G401.6 (cell line): ENCODE measurements around the gene GRK3.

ENCODE experiments used
- FAIRE-seq: peaks from 2 replicates; lab custom pipeline; 2012; peaks lifted over from hg19 to GRCh38; lab: Jason Lieb, UNC

The GRK3 gene

GRCh38 chr22:25736378-25737011, 172.0 kb downstream of the GRK3 start:
- no peak for FAIRE-seq

- no peak for FAIRE-seq
These were observed 175.3 kb downstream of the GRK3 start for GRCh38 chr22:25739659-25740344.

DNA sequence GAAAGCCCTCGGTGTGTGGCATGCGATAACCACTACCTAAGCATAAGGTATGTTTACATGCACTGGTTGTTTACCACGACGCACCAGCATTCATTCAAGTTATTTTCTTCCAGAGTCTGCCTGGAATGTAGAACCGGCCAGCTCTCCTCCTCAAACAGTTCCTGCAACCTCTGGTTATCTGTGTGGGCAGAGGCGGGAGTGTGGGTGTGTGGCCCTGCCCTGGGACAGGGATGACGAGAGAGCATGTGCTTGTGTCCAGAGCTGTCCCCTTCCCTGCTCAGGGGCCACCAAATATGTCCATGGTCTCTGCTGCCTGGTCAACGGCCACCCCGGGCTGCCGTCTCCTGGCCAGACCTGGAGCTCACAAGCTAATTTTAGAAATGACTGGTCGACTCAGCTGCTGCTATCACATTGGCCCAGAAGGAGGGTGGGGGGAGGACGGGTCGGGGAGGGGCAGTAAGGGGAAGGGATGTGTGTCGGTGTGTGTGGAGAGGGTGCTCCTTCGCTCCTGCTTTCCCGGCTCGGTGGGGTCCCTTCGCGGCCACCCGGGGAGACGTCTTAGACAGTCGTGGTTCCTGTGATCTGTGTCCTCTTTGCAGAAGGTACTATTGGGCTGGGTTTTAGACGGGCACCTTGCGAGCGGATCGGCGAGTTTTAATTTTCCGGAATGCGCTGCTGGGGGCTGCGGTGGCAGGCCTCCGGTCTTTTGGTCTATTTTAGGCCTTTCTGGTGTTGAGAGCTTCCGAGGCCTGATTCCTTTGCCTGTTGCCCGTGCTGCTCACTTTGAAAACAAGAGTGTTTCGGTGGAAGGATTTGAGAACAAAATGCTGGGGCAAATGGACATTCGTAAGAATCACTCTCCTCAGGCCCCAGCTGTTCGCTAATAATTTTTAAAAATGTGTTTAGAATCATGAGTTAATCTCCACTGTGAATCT, 177.5 kb downstream of the GRK3 start, which contains the start of gene MYO18B:
Gene MYO18B, plus strand, starts transcription at position 497 of the 935 bp plus-strand sequence. CDS start 18,905 bp downstream, outside the sequence.
- FAIRE-seq = no peak

- no peak for FAIRE-seq
These were observed 178.6 kb downstream of the GRK3 start for GRCh38 chr22:25742918-25743708.

DNA sequence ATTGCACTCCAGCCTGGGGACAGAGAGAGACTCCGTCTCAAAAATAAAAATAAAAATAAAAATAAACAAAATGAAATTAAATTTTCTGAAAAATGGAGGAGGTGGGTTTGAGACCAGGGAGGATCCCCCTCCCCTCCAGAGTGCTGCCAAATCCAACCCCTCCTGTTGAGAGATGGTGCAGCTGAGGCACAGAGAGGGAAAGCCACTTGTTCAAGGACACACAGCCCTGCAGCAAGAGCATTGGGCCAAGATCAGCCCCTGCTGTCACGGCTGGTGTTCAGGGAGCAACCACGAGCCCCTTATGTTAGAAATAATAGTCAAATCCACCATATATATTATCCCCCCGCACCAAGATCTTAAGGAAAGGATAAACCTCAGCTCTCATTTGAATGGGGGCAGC, 180.2 kb downstream of the GRK3 start:
- no peak for FAIRE-seq

DNA sequence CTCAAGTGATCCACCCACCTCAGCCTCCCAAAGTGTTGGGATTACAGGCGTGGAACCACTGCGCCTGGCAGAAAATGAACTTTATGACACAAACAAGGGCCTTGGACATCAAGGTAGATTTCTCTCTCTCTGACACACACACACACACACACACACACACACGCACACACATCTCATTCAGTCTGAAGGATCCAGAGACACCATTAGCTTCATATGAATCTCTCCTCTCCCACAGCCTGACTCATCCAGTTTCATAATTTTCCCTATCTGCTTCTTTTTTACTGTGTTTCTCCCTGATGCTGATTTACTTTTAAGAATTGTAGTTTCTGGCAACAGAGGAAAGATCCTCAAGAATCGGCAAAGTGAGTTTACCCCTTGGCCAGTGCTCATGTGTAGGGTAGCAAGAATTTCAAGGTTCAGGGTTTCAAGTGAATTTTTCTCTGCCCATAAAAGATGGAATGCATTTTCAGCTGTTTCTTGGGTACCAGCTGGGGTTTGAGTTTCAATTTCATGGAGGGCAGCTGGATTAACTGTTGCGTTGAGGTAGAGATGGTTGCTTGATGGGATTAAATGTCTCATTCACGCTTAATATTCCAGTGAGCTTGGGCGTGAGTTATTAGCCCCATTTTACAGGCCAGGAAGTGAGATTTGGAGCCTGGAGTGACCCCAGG, 181.0 kb downstream of the GRK3 start:
- FAIRE-seq = no peak

DNA sequence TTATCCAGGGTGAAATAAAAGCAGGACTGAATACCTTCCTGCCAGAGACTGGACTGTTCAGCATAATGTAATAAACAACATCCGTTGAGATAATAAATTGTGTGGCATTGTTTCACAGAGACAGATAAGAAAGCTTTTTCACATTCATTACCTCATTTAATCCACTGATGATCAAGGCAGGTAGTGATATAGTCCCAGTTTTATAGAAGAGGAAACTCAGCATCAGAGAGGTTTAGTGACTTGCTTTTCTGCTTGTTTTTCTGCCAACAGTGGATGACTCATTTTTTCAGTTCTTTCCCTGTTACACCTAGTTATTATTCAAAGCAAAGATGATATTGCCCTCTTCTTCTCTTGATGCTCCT, 181.5 kb downstream of the GRK3 start:
- no peak for FAIRE-seq

GRCh38 chr22:25747245-25747944, 182.9 kb downstream of the GRK3 start:
- no peak for FAIRE-seq

DNA sequence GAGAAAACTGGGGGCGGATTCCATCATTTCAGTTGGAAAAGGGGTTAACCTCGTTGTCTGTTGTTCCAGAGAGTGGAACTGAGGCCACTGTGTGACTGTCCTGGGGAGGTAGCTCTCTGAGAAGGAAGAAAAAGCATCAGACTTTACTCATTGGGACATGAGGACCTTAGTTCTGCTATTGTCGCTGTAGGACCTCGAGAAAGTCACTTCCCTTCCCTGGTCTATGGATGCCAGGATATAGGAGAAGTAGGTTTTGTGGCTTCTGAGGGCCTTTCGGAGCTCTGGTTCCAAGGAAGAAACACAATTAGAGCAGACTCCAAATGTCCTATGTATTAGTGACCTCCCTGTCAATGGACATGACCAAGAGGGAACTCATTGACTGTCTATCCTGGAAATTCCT, 183.7 kb downstream of the GRK3 start:
- FAIRE-seq = no peak

GRCh38 chr22:25748704-25749103, 184.2 kb downstream of the GRK3 start:
- FAIRE-seq = no peak

DNA sequence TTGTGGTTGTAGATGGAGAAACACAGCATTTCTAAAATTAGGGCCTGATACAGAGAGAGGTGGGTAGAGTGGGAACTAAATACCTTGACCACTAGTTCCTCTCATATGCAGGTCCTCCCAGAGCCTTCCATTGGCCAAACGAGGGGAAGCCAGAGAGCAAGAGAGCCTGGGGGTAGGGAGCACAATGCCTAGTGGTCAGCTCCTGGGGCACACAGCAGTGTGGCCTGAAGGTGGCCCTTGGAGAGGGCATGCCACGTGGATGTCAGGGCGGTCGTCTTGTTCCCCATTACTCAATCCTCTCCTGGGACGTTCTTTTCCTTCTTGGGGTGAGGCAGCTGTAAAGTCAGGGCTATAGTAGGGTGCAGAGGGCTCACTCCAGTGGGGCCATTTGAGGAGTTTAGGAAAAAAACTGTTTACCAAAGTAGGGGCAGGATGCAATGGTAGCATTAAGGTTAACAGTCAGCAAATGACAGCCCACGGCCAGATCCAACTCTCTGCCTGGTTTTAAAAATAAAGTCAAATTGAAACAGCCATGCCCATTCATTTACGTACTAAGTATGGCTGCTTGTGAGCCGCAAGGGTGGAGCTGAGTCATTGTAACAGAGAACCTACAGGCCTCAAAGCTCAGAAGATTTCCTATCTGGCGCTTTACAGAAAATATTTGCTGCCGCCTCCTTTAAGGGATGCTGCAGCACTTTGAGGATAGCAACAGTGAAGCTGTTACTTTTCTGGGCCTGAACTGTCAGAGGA, 185.1 kb downstream of the GRK3 start:
- FAIRE-seq = no peak

DNA sequence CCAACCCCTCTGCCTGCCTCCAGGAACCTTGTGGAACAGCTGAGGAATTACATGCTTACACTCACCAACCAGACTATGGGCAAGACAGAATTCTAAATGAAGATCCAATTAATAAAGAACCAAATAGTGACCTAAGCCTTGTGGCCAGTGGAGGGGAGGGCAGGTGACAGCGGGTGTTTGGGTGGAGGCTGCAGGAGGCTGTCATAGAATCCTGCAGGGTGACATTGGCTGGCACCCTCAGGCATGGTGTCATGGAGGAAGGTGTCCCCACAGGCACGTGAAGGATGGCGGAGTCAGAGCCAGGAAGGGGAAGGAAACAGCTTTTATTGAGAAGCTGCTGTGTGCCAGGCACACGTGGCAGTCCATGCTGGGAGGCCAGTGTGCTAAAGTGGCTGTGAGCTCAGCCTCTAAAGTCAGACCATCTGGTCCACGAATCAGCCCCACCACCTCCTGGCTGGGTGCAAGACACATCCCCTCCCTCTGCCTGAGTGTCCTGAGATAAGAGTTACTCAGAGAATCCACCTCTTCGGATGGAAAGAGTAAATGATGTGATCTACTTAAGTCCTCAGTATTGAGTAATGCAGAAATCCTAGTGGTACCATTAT, 186.2 kb downstream of the GRK3 start:
- FAIRE-seq = no peak

- FAIRE-seq = no peak
These were observed 186.7 kb downstream of the GRK3 start for GRCh38 chr22:25751174-25751581.

DNA sequence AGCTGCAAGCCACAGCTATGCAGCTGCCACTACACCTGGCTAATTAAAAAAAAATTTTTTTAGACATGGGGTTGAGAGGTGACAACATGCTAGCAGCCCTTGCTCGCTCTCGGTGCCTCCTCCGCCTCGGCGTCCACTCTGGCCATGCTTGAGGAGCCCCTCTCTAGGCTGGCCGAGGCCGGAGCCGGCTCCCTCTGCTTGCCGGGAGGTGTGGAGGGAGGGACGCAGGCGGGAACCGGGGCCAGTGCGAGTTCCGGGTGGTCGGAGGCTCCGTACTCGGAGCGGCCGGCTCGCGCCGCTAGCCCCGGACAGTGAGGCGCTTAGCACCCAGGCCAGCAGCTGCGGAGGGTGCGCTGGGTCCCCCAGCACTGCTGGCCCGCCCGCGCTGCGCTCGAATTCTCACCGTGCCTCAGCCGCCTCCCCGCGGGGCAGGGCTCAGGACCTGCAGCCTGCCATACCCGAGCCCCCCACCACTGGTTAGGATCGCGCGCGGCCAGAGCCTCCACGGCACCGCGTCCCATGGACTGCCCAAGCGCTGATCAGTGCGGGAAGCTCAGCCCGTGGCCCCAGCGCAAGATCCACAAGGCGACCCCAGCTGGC, 188.2 kb downstream of the GRK3 start:
- no peak for FAIRE-seq

GRCh38 chr22:25753252-25753651, 188.8 kb downstream of the GRK3 start:
- FAIRE-seq = no peak

DNA sequence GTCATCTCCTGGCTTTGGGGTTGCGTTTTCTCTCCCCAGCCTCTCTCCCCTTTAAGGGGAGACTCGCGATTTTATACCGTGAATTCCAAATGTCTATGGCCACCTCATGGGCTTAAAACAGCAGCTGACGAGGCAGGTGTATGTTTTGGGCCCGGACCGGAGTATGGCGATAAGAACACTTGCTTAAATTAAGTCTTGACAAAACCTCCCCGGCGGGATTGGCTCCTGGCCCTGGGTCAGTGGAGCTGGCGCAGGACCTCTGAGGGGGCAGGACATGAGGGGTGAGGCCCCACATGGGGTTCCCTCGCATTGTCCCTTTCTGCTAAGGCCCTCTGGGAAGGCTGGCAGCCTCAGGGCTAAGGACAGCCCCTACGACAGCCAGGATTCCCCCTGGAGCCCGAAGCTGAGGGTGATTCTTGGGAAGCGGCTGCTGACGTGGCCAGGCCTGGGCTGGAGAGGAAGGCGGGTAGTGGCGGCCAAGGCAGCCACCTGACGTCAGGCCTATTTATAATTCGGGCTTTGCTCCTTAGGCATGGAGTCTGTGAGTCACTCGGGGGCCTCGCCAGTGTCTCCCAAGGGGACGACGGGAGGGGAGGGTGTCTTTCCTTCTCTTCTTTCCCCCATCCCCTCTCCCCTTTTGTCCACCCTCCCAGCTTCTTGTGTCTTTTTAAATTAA, 190.2 kb downstream of the GRK3 start:
- FAIRE-seq = no peak

DNA sequence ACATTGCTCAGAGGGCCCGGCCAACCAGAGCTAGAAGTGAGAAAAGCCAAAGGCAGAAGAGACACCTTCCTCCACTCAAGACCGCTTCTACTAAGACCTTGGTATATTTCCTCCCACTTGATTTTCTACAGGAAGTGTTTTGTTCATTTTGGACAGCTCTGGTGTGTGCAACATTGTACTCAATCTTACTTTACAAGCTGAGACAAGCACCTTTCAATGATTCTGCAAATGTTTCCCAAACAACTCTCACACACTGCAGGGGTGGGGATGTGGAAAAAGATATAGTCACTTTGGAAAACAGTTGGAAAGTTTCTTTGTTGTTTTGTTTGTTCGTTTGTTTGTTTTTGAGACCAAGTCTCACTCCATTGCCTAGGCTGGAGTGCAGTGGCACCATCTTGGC, 193.2 kb downstream of the GRK3 start:
- FAIRE-seq = no peak

DNA sequence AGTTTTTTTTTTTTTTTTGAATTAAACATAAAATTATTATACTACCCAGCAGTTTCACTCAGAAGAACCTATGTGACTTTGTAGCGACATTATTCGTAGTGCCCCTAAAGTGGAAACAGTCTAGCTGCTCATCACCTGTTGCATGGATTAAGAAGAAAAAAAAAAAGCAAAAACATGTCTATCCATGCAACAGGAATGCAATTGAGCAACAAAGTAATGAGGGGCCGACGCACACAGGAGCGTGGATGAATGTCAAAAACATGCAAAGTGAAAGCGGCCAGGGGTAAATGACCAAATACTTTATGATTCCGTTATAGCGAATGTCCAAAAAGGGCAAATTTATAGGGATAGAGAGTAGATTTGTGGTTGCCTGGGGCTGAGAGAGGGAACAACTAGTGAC, 193.8 kb downstream of the GRK3 start:
- FAIRE-seq = no peak

DNA sequence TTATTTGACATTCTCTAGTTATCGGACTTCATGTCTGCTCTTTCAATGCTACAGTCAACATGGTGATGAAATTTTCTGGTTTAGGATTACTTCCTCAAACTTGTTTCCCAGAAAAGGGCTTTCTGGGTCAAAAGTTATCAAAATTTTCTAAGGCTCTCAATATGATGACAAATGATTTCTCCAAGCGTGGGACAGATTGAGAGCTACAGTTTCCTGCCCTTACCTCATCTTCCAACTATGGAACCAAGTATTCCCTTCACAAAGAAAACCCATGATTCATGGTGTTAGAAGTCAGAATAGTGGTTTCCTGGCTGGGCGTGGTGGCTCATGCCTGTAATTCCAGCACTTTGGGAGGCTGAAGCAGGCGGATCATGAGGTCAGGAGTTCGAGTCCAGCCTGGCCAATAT, 195.4 kb downstream of the GRK3 start:
- no peak for FAIRE-seq
